ENCODE data around the gene HEYL.

Gene HEYL

DNA sequence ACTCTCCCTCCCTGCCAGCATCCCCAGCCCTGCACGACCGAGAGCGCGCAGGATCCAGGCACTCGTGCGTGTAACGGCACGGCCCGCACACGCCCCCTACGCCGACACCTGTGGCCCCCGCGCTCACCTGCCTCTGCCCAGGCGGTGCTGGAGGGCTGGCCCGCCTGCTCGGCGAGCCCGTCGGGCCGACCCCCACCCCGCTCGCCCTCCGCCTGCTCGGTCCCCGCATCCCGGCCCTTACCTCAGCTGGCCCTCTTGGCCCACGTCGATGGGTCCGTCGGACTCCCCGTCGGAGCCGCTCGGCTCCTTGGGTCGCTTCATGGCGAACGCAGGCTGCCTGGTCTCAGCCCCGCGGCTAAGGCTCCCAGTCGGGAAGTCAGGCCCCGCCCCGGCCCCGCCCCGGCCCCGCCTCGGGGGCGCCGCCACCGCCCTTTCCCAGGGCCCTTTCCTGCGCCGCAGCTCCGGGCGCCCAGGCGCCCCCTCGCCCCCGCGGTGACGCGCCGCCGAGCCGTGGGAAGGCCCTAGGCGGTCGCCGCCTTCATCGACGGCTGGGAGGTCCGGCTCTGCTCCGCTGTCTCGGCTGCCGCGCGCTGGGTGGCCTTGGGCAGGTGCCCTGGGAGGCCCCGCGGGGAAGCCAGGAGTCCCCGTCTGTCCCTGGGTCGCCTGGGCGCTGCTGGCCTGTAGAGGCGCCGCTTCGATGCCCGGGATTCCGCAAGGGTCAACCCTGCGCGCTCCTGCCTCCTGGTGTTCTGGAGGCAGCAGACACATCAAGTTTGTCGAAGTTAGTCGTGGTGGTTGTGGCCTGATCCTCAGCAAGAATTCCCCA, at the start of gene HEYL:
TSS of gene HEYL (minus strand) at position 339 of the 826 bp plus-strand sequence. CDS start at position 321, 18 bp downstream.
- peak; percentile 64 for DNase-seq

DNA sequence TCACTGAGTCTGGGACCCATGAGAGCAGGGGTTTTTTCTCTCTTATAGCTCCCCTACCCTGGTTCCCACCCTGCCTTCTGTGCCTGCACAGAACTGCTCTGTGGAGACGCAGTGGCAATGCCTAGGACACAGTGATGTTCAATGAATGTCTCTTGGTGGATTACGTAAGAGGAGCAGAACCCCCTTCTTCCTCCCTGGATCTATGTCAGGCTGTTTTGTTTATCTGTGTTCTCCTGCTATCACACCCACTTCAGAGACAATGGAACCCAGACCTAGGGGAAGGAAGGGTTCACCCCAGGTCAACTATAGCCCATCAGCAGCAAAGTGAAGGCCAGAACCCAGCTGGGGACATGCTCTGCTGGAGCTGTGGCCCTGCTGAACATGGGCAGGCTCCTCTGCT, 49.8 kb upstream of the HEYL start:
- DNase-seq: no peak

DNA sequence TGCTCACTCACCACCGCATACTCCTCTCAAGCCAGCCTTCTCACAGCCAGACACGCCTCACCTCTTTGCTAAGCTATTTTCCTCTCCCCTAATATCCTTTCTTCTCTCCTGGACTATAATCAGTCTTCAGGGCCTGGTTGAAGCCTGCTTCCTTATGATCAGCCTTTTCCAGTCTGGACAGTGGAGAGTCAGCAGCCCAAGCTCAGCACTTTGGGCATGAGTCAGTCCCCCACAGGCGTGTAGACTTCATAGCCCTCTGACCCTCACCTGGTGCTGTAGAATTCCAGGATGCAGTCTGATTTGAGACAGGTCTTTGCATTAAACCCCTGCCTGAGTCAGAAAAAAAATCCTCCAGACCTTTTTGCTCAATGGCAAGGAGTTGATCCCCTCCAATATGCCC, 49.3 kb upstream of the HEYL start:
- no peak for DNase-seq

DNA sequence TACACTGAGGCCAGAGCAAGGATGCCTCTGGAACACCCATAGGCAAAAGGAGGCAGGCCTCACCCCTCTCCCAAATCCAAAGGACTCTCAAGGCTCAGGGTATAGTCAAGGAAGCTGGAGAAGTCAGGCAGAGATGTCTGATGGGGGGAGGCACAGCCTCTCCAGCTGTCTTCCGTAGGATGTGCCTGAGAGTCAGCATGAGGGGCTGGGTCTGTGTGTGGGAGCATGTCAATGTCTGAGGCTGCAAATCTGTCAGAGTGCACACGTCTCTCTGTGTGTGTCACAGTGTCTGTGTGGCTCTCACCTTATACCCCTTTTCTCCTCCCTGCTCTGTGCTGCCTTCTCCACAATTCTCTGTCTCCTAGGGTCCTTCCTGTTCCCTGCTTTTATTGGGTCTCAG, 47.8 kb upstream of the HEYL start:
- no peak for DNase-seq

DNA sequence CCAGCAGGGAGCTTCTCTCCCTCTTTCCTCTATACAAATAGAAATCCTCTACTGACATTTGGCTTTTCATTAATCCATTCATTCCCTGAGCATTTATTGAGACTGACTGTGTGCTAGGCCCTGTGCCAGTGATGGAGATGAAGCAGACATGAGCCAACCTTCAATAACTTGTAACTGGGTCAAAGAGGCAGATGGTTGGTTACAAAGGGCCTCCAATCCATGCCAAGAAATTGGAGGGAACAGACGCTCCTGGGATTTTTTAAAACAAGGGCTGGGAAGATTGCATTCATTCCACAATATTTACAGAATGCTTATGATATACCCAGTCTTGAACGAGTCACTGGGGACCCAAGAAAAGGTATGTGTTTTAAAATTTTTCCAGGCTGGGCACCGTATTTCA, 45.6 kb upstream of the HEYL start:
- DNase-seq: no peak

DNA sequence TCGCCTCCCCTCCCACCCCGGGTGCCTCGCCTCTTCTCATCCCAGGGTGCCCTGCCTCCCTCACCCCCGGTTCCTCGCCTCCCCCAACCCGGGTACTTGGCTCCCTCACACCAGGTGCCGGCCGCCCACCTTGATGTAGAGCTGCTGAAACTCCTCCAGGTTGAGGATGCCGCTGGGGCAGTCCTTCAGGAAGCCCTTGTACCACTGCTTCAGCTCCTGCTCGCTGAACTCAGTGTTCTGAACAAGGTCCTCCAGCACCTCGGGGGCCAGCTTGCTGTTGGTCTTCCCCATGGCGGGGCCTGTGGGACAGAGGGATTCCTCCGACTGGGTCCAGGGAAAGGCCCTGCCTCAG, 44.8 kb upstream of the HEYL start:
- DNase-seq: no peak

DNA sequence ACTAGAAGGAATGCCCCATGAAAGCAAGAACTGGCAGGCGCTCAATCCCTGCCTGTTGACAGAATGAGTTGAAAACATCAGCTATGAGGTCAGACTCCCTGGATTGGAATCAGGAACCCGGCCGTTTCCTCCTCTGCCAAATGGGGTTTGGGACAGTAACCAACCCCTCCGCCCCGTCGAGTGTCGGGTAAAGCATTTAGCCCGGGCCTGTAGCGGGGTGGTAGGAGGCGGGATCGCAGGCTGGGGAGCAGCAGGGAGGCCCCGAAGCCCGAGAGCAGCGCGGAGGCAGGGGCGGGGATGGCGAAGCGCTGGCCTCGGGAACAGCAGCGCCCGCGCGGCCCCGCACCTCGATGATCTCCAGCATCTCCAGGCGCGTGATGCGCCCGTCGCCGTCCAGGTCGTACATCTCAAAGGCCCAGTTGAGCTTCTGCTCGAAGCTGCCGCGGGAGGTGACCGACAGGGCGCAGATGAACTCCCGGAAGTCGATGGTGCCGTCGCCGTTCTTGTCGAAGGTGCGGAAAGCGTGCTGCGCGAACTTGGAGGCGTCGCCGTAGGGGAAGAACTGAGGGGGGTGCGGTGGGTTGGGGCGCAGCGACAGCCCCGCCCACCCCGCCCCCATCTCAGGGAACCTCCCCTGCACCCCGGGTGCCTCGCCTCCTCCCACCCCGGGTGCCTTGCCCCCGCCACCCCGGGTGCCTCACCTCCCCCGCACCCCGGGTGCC, 44.3 kb upstream of the HEYL start:
- no peak for DNase-seq

- DNase-seq: no peak
Observed at GRCh38 chr1:39681999-39682398, 42.6 kb upstream of the HEYL start.

DNA sequence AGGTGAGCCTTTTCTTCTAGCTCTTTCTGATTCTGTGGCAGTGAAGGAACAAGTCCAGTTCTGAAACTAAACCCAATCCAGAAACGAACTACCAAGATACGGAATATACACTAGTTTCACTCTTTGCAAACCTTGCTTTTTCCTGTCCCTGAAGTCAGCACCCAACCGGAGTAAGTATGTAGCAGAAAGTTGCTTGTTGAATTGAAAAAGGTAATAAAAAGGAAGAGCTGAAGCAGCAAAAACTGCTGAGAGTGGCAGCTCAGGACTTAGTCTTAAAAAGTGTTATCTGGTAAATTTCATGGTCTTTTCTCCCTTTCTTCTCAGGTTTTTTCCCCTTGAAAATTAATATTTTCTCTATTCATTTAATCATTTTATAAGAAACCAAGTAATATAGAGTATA, 41.9 kb upstream of the HEYL start:
- no peak for DNase-seq

- no peak for DNase-seq
Observed at GRCh38 chr1:39680751-39681150, 41.3 kb upstream of the HEYL start.

DNA sequence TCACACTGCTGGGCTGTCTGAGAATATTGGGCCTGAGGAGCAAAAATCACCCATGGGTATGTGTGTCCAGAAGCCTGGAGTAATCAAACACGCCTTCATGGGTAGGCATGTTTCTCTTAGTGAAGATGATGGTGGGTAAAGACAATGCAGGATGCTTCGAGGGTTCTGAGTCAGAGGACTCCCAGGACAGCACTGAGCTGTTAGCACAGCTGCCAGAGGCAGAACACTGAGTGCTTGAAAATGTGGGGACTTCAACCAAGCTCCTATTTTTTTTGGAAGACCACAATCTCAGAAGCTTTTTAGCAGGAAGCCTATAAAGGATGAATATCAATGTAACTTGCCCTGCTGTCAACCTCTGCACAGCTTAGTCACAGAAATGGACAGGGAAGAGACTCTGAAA, 40.4 kb upstream of the HEYL start:
- no peak for DNase-seq

GRCh38 chr1:39678889-39679288, 39.4 kb upstream of the HEYL start:
- no peak for DNase-seq

DNA sequence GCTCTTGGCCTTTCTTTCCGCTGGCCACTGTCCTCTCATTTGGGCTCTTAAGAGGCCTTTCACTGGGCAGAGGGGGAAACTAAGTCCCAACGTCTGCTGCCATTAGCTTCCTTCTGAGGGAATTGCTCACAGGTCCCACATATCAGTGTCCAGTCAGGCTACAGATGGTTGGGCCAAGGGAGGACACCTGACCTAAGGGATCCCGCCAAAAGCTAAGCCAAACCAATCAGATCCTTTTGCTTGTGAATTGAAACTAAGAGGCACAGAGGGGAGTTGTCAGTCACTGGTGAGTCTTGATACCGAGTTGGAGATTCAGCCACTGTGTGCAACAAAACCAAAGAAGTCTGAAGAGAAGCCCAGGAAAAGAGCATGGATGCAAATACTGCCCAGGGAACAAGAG, 38.2 kb upstream of the HEYL start:
- DNase-seq: no peak

GRCh38 chr1:39676948-39677548, 37.6 kb upstream of the HEYL start:
- DNase-seq: no peak

DNA sequence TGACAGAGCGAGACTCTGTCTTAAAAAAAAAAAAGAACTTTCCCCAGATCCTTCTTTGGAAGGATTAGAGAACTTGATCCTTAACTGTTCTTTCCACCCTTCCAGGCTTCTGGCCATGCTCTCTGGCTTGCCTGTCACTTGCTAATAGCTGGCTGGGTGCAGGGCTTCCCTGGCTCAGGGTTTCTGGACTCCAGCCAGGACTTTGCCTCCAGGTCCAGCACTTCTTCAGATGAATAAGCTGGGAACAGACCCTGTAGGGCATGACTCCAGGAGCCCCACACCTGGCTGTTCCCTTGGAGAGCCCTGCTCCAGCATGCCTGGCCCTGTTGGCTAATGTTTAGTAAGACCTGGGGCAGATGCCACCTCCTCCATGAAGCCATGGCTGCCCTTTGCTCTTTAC, 35.8 kb upstream of the HEYL start:
- no peak for DNase-seq

DNA sequence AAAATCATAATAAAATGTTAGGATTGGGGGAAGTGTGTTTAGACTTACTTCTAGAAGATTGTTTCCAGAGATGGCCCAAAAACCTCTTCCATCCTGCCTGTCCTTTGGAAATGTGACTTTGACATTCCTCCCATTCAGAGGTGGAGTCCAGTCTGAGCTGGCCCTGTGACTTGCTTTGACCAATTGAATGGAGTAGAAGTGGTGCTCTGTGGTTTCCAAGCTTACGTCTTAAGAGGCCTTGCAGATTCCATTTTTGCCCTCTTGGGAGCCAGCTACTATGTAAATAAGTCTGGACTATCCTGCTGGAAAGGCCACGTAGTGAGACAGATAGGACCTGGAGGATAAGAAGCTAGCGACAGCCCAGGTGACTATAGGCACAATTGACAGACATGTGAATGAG, 33.8 kb upstream of the HEYL start:
- DNase-seq: no peak

DNA sequence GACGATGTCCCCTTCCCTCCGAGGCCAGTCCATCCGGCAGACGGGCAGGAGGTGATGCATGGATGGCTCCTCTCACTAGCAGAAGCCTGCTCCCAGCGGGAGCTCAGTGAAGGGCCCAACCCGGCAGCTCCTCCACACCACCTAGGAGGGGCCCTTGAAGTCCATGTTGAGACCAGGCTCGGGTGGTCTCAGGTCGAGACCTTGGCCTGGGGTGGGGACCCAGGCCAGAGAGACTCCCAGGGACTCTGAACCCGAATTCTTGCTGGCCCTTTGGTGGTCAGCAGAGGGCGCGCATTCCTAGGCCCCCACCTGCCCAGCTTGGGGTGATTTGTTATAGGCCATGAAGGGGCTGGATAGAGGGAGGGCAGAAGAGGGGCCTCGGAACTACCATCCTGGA, 33.1 kb upstream of the HEYL start:
- DNase-seq: no peak

DNA sequence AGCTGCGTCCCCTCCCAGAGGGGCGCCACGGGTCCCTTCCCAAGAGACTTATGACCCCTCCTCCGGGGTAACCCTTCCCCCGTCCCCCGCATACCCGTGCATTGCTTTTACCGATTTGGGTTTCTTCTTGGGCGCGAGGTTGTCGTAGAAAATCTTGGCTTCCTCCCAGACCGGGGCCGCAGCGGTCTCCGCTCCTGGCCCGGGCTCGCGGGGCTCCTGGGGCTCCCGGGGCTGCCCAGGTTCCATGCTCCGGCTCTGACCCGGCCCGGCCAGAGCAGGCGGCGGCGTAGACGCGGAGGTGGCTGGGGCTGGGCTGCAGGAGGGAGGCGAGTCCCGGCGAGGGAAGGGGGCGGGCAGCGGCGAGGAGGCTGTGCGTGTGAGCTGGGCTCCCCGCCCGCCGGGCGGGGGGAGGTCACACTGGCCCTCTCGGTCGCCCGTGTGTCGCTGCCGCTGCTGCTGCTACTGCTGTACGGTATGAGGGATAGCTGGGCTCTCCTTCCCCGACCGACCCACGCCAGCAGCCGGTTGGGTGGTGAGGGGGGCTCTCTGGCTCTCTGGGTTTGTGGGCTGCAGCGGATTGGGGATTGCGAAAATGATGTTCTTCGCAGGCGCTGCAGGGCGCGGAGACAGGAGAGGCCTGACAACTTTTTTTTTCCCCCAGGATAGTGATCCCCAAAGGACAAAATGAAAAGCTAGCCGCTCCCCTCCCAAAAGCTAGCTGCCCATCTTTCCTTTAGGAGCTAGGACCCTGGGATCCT, 32.5 kb upstream of the HEYL start, which contains the start of gene NT5C1A:
TSS of gene NT5C1A (minus strand) at position 315 of the 758 bp plus-strand sequence. CDS start at position 246, 69 bp downstream.
- DNase-seq: no peak

DNA sequence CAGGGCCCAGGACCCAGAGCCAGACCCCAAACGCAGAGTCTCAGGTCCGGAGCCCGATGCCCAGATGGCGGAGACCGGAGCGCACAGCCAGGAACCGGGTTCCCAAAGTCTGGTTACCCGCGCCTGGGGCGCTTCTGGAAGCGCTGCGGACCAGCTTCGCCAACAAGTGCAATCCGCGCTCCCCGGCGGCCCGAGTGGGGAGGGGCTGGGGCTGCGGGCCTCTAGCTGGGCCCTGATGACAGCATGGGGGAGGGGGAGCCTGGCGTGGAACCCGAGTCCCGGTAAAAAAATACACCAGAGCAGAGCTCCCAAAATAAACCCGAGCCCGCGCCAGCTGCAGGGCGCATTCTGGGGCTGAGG, 32.0 kb upstream of the HEYL start:
- DNase-seq: no peak

GRCh38 chr1:39670689-39671088, 31.2 kb upstream of the HEYL start:
- DNase-seq: no peak

- DNase-seq: no peak
Observed at GRCh38 chr1:39668894-39669293, 29.5 kb upstream of the HEYL start.

DNA sequence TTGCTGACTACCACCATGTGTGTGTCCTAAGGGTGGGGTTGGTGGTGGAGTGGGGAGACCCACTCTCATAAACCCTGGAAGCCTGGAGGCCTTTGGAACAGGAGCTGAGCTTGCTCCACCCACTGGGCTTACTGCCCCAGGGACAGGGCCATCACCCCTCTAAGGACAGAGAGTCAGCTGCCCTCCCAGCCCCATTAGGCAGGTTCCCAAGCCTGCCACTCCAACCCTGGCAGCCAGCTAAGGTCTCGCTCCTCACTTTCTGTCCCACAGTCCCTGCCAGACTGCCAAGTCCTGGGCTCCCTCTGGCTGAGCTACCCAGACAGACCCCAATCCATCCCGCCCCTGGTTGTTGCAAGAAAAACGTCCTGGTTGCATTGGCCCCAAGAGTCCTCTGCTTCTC, 28.7 kb upstream of the HEYL start:
- DNase-seq: no peak

- no peak for DNase-seq
Observed at GRCh38 chr1:39666772-39667171, 27.3 kb upstream of the HEYL start.

All from NCI-H2171 (cell line).